Measurements from ENCODE around the gene NUP37.
"Not testable (repeated sequence)": the region's sequence is repeated elsewhere in the genome, so short reads cannot be mapped to it uniquely, and the experiment has no call there.

Gene NUP37

DNA sequence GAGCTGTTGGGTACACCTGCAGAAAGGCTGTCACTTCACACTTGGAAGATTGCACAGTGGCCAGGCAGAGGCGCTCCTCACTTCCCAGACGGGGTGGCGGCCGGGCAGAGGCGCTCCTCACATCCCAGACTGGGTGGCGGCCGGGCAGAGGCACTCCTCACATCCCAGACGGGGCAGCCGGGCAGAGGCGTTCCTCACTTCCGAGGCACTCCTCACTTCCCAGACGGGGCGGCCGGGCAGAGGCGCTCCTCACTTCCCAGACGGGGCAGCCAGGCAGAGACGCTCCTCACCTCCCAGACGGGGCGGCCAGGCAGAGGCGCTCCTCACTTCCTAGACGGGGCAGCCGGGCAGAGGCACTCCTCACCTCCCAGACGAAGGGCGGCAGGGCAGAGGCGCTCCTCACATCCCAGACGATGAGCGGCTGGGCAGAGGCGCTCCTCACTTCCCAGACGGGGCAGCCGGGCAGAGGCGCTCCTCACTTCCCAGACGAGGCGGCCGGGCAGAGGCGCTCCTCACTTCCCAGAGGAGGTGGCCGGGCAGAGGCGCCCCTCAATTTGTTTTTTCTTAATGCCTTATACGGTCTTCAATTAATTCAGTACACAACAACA, 30.6 kb downstream of the NUP37 start:
- DNase-seq, ATAC-seq: not testable (repeated sequence)

DNA sequence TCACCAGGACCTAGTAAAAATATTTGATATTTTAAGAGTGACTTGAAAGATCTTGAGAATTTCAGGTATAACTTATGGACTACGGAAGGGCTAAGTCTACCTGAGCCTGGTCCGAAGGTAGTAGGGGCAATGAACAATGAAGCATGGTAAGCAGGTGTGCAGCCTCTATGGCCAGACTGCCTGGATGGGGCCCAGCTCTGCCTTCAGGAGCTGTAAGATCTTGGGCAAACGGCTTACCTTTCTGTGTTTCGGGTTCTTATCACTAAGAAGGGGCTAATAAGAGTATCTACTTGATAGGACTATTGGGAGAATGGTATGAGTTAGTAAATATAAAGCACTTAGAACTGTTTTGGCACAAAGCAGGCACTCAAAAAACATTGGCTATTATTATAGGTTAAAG, 39.1 kb downstream of the NUP37 start:
- no peak for ATAC-seq

DNA sequence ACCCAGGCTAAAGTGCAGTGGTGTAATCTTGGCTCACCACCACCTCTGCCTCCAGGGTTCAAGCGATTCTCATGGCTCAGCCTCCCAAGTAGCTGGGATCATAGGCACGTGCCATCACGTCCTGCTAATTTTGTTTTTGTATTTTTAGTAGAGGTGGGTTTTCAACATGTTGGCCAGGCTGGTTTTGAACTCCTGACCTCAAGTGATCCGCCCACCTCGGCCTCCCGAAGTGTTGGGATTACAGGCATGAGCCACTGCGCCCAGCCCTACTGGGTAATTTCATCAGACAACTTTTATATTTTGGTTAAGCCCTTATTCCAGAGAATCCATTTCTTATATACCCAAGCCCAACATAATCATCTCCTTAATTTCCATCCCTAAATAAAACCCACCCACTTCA, 47.8 kb downstream of the NUP37 start:
- DNase-seq, ATAC-seq: not testable (repeated sequence)

More for the DNA sequence above, 39.1 kb downstream of the NUP37 start:
- DNase-seq: no peak

DNA sequence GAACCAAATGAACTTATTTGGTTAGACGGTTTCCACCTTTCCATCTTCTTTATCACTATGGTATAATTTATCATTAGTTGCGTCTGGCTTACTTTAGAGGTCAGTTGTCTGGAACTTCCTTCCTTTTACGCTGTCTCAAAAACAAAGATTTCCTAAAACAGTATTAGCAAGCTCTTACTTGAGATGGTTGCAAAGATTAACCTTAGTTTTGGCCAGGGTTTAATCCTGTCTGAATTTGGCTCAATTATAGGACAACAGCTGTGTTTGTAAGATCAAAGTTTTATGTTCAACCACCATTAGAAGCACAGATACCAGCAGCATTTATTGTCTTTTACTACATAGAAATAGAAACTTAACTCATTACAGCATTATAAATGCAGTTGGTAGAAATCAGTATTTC, 50.2 kb downstream of the NUP37 start:
- DNase-seq (no peak), ATAC-seq (no peak)

DNA sequence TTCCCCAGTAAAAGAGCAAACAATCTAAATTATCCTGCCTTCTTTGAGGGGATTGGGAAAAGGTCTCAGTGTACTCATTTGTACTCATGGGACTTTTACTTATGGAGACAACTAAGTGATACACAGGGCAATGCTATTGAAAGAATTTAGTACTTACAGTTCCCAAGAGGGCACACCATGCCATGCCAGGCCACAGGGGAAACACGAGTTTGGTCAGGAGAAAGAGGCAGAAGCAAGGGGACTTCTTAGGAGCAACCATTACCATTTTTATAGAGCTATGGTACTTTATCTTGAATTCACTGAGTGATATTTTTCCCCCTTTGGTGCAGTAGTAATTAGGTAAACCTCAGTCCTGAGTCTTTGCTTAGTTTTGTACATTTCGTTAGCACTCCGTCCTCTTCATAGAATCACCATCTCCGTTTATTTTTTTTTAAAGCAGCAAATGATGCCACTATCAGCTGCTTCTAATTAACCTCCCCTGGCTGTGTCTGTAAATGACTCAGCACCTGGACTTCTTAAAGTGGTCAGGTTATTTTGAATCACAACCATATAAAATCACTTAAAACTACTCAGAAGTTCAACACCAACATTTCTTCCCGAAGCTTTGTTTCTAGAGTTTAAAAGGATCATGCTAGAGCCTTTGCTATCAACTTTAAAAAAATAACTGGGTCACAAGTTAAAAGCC, 52.2 kb downstream of the NUP37 start:
- ATAC-seq (no peak), DNase-seq (no peak)

DNA sequence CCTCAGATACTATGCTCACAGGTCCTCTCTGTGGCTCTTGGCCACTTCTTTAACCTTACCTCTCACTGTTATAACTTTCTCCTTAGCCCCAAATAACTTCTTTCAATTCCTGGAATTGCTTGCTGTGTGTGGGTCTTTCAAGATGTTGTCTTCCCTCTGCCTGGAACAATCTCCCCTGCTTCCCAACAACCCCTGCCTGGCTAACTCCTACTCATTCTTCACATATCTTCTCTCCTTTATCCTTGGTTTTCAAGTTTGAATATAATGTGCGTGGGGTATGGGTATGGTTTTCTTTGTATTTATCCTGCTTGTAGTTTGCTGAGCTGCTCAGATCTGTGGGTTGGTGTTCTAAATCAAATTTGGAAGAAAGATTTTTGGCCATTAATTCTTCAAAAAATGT, 55.4 kb downstream of the NUP37 start:
- no peak for ATAC-seq

DNA sequence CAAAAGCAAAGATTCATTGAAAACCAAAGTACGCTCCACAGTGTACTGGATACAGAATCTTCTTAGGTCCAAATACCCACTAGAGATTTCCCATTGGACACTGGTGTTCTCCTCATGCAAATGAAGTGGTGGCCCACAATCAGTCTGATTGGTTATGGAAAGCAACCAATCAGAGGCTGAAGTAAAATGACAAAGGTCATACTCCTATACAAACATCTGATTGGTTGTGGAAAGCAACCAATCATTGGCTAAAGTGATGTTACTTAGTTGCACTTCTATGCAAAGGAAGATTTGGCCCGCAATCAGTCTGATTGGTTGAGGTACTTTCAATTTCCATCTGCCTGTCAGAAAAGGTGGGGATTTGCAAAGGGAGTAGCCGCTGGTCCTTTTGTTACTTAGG, 56.8 kb downstream of the NUP37 start:
- ATAC-seq: no peak
- DNase-seq: no peak

More for the DNA sequence above, 55.4 kb downstream of the NUP37 start:
- DNase-seq: no peak

DNA sequence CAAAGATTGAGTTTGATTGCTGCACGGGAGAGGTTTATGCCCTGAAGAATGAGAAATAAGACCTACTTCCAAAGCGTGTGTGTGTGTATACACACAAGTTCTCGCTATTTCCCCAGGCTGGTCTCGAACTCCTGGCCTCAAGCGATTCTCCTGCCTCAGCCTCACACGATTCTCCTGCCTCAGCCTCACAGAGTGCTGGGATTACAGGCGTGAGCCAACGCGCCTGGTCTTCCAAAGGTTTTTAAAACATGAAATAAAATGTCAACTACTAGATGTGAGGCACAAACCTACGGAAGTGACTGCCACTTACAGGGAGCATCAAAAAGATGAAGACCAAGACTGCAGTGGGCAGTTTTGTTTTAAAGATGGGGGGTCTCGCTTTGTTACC, 57.5 kb downstream of the NUP37 start:
- DNase-seq (no peak), ATAC-seq (no peak)

DNA sequence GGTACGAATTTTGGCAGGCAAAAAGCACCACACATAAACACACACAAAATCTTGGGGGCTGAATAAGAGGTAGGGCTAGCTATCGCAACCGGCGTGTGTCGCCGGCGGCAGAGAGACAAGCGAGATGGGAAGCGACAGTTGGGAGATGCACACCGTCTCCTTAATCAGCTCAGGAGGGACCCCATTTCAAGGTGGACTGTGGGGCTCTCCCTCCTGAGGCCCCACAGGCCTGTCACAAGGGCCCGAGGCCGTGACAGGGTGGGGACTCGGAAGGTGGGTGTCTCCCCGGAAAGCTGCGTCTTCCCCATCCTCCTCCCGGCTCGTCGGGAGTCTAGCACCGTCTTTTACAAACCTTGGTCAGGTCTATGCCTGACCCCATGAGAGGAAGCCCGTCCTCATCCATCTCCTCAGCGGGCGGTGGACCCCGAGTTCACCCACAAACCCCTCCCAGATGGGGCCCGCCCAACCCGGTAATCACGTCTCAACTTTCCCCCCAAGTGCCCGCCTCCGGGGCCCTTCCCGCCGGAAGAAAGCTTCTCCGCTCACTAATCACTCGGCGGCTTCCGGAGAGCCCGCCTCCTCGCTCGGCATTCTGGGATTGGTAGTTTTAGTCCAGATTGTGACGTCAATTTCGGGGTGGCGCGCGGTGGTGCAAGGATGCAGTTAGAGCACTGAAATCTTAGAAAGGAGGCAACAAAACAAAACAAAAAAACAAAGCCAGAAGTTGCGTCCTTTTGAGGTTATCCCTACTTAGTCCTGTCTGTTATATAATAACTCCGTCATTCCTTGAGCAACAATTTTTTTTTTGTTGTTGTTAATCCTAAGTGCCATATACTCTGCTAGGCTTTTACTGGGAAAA, 58.1 kb downstream of the NUP37 start, which contains the start of gene WASHC3:
Gene WASHC3, minus strand, starts transcription at position 432 of the 859 bp plus-strand sequence. Its CDS starts 29 bp downstream, at position 403.
- peak; percentile 94 for DNase-seq

DNA sequence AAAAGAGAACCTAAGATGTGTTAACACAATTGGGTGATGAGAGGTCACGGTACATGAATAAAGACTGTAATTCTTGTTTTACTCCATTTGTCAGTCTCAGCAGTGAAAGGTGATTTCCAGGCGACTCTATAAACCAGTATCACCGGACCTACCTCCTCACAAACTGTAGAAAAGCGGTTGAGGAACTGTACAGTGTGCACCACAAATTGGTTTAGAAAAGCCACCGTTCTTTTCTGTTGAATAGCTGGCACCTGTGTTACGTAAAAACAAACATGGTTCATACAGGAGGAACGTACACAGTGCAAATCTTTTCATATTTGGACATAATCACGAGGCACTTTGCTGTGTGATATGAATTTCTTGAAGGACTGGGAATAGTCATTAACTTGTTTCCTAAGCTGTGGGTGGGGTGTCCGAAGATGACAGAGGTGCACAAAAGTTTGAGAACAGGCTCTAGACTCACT, 58.8 kb downstream of the NUP37 start:
- ATAC-seq: peak; percentile 20
- peak; percentile 14 for DNase-seq

More for the DNA sequence above, 58.1 kb downstream of the NUP37 start, which contains the start of gene WASHC3:
- peak; percentile 96 for ATAC-seq

DNA sequence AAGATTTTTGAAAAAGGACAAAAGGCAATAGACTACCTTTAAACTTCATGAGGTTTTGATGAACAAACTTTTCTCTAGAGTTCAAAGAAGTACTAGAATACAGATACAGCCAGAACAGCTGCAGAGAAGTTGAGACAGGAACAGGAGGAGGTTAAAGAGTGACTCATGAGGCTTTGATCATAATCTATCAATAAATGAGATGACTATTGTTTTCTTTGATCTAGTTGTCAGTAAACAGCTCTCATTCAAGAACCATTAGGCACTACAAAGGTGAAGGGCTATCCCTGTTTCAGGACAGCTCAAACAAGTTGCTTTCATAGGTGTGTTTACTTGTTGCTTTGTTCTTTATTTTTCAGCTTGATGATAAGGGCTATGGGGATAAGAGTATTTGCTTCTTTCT, 60.6 kb downstream of the NUP37 start:
- DNase-seq (no peak), ATAC-seq (peak; percentile 34)

DNA sequence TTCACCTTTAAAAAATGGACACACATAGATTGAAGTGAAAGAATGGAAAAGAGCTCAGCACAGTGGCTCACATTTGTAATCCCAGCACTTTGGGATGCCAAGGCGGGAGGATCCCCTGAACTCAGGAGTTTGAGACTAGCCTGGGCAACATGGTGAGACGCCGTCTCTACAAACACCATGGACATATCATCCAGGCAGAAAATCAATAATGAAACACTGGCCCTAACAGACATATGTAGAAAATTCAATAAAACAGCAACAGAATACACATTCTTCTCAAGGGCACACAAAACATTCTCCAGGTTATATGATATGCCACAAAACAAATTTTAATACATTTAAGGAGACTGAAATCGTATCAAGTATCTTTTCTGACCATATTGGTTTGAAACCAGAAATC, 65.6 kb downstream of the NUP37 start:
- DNase-seq: no peak
- no peak for ATAC-seq

DNA sequence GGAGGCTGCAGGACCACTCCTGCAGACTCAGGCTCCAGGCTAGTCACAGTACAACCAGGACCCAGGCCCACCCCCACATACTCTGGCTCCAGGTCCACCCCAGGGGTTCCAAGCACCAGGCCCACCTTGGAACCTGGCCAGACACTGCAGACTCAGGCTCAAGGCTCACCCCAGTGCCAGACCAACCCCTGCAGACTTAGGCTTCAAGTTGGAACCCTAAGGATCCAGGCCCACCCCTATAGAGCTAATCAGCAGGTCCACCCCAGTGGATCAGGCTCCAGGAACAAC, 66.9 kb downstream of the NUP37 start:
- DNase-seq: no peak

DNA sequence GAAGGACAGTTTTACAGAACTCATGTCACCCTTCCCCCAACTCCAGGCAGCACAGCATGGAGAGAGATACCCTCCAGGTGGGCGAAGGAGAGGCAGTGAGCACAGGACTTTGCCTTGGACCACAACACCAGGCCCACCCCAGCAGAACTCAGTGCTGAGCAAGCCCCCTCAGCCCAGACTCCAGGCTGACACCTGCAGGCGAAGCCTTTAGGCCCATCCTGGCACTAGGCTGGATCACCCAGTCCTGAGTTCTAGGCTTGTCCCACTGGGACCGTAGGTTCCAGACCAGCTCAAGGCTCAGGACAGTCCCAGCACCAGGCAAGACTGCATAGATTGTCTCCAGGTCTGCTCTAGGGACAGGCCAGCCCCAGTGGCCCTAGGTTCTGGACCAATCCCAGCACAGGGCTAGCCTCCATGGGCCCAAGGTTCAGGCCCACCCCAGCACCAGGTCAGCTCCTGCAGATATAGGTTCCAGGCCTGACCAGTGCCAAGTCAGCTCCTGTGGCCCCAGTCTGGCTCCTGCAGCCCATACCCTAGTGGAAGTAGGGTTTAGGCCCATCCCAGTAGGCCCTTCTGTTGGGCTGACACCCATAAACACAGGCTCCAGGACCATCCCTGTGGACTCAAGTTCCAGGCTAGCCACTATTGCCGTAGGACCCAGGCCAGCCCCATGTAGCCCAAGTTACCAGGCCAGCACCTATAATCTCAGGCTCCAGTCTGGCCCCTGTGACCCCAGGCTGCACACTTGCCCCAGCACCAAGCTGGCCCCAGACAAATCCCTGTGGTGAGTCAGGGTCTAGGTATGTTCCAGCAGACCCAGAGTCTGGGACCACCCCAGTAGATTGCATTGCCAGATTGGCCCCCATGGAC, 67.5 kb downstream of the NUP37 start:
- peak; percentile 46 for ATAC-seq
- no peak for DNase-seq

More for the DNA sequence above, 66.9 kb downstream of the NUP37 start:
- ATAC-seq: peak; percentile 14

DNA sequence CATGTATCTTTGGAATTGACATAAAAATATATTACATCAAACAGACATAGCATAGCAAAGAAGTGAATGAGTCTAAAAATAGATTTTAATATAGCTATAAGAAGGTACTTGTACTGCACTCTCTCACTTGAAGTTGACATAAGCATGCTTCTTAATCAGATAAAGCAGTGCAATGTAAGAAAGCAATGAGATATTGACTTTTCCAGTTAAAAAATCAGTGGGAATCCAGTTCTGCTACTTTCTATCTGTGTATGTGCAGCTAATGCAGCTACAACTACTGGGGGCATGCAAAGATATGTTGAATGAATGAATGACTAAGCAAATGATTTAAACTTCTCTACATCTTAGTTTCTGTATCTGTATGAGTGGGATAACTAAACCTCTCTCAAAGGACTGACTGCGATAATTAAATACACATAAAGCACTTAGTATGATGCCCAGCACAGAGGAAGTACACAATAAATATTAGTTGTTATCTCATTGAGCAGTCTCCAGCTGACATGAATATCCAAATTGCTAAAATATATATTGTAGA, 68.4 kb downstream of the NUP37 start:
- ATAC-seq: no peak
- DNase-seq: no peak

DNA sequence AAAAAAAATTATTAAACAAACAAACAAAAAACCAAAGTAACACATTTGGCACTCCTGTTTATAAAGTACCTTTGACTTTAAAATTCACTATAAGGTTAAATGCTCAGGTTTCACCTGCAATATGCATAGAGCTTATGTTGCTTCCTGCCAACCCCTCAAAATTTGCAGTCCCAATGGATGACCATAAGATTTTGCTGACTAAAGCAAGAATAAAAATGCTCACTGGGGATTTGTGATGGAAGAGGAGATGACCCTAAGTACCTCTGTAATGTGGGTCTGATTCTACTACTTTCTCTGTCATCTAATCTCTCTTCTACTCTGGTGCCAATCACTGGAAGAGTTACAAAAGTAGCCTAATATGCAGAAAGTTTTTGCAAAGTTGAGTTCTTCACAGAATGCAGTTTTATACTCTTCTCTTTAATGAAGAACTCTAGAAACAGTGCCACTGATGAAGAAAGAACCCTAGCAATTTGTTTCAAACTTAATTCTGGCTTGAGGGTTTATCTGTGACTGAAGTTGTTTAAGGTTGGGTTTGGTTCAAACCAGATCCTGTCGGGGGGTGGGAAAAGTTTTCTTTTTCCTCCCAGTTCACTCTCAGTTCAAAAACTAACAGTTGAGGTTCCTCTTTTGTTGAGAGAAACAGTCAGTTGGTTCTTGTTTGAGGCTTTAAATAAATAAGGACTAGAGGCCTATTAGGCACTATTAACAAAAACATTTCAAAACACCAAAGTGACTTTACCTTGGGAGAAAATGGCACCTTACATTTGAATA, 69.1 kb downstream of the NUP37 start:
- ATAC-seq: no peak

DNA sequence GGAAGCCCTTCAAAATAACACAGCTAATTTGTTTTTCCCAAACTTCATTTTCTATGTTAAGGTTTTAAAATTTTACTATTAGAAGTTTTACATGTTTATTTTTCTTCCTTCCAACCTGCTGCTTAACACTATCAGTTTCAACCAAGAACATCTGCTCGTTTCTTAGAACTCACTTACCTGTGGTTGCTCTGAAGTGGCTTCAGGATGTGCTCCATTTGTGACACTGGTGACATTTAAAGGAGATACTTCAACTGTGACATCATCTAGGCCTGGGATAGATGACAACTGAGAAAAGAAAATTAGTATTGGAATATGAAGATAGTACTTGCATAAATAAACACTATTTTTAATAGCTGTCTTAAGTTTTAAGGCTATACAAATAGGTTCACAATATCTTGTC, 76.0 kb downstream of the NUP37 start:
- DNase-seq: no peak
- ATAC-seq: peak; percentile 81

More for the DNA sequence above, 69.1 kb downstream of the NUP37 start:
- DNase-seq: no peak

DNA sequence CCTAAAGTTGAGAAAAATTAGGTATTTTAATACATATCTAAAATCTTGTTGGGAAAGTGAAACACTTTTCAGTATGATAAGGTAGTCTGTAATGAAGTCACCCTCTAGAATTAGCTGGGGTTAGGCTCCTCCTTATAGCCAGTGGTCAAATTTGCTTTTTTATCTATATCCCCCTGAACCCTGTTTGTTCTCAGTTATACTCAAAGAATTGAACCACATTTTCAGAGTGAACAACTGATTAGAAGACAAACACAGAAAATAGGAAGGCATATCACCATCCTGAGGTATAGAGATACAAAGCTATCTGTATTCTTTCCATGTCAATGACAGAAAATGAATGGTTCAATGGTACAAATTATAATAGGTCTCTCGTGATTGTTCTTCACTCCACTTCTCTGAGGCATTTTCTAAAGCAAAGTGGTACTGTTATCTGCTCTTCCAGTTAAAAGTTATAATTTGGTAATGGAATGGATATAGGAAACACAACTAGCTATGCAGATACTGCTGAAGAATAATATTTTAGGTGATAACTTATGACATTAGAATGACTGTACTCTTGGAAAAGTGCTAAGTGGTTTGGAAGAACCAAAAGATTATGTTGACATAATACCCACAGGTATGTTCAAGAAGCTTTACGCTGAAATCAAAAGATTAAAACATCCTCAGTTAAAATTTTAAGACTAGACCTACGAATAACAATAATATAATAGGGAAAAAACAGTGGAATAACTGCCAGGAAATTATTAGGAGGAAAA, 85.7 kb downstream of the NUP37 start:
- ATAC-seq (no peak), DNase-seq (no peak)

DNA sequence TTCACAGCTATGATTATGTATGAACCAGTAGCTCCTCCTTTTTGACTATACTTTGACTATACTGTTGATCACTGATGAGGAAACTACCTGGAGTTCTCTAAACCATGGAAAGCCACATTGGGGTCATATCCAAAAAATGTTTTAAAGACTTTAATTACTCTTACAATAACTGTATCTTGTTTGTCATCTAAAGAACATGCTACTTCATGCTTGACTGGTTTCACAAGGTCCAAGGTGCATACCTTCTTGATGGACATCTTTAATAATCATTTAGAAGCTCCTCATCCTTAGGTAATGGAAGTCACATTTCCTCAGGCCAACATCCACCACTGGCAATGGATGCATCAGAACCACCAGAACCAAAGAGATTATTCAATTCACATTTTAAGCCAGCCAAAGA, 88.1 kb downstream of the NUP37 start:
- ATAC-seq: no peak
- DNase-seq: no peak

DNA sequence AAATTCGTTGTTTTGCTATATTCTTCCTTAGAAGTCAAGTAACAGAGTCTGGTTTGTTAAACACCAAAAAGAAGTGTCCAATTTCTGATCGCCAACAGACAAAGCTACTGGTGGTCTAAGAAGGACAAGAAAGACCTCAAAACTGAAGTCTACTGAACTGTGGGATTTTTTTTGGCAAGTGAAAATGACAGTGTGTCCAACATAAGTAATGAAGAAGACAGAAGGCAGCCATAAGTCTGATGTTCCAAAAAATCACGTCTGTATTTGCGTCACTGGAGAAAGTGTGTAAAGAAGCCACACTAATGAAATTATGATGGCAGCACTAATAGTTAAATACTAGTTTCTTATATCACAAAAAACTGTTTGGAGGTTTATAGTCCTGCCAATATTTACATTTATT, 90.8 kb downstream of the NUP37 start:
- ATAC-seq (no peak), DNase-seq (no peak)
